Measurements from ENCODE around the gene ITGBL1. TPM values are rescaled to one million over a fixed set of nuclear protein-coding genes. Genes with fewer than 3 reads are reported as not detected.

ITGBL1 gene
- total and polyA plus RNA-seq, 2 of the 4 experiments (the other 2 are of a cell fraction) = 22.2 to 24.2 TPM

GRCh38 chr13:101423872-101424271, 28.6 kb upstream of the ITGBL1 start:
- H4K8ac ChIP-seq (ENCODE audit: low read depth in 2 of 2, low read length in 2 of 2) = no peak overlapping the region
- no peaks in the 10 kb centered on the region for H3K9me1 ChIP-seq (ENCODE audit: insufficient read depth, low read length)
- H2BK20ac ChIP-seq (ENCODE audit: low read depth, low read length) = no peak overlapping the region
- H4K91ac ChIP-seq (ENCODE audit: insufficient read depth, low read depth, low read length) = no peak overlapping the region
- in situ Hi-C loops (cut with MboI; ENCODE audit: low sequenced_read_pairs) = no loop called here
- H3K4ac ChIP-seq (ENCODE audit: low read depth, low read length) = no peak overlapping the region
- no peak overlapping the region for H2BK15ac ChIP-seq (ENCODE audit: low read depth, low read length)
- H2BK120ac ChIP-seq (ENCODE audit: low read depth, low read length) = no peak overlapping the region
- H3K23ac ChIP-seq (ENCODE audit: low read depth, low read length) = no peak overlapping the region
- no peak overlapping the region for H3K56ac ChIP-seq (ENCODE audit: extremely low read depth, insufficient read depth, low read length)
- H2AFZ ChIP-seq (replicated peaks; ENCODE audit: low read length, poor library complexity) = no peak overlapping the region
- no peaks in the 10 kb centered on the region for H3K27me3 ChIP-seq (ENCODE audit: control insufficient read depth, insufficient read depth, low read length)
- no peaks in the 10 kb centered on the region for H3K79me1 ChIP-seq (ENCODE audit: low read depth in 1 of 2, low read length in 2 of 2)
- CTCF ChIA-PET = no interaction called here
- H4K5ac ChIP-seq (ENCODE audit: low read depth, low read length) = no peak overlapping the region
- no CpG with 5 or more reads among the region's 2 CpGs for WGBS, 2 experiments (ENCODE audit: extremely low coverage in 2 of 2, insufficient read length in 1 of 2)
- no peak for ATAC-seq (ENCODE audit: low read depth)
- no peak overlapping the region for H3K9ac ChIP-seq (ENCODE audit: low read depth, low read length)
- BruUV-seq (replicated peaks) = no TSS peak
- no peak overlapping the region for H3K14ac ChIP-seq (replicated peaks; ENCODE audit: low read depth, low read length)
- no peak overlapping the region for H3K27ac ChIP-seq (ENCODE audit: insufficient read depth, low read length)
- H2AK9ac ChIP-seq (replicated peaks; ENCODE audit: low read depth, low read length, poor library complexity) = no peak overlapping the region
- H3K4me2 ChIP-seq (ENCODE audit: low read depth, low read length) = no peak overlapping the region
- H2AK5ac ChIP-seq (ENCODE audit: low read depth, low read length) = no peak overlapping the region
- POLR2A ChIA-PET (ENCODE audit: unreplicated experiment) = no interaction called here
- no peak overlapping the region for H3K18ac ChIP-seq (ENCODE audit: low read depth, low read length)
- no peaks in the 10 kb centered on the region for H4K20me1 ChIP-seq (ENCODE audit: insufficient read depth, low read length)
- dilution Hi-C loops (cut with HindIII; ENCODE audit: low sequenced_read_pairs, unreplicated experiment) = no loop called here
- no peak for TF ChIP-seq CEBPB (IDR thresholded peaks at IDR 0.05; ENCODE audit: low read depth, low read length)
- H3K9me3 ChIP-seq (ENCODE audit: control insufficient read depth, insufficient read depth, low read length) = no peaks in the 10 kb centered on the region
- no peaks in the 10 kb centered on the region for H3K4me1 ChIP-seq (ENCODE audit: control insufficient read depth, insufficient read depth, low read length)
- H3K36me3 ChIP-seq (ENCODE audit: control insufficient read depth, insufficient read depth, low read length) = no peaks in the 10 kb centered on the region
- no peak for DNase-seq
- no peak overlapping the region for H2BK5ac ChIP-seq (ENCODE audit: low read depth, low read length, poor library complexity, severe bottlenecking)
- no peak overlapping the region for H3K4me3 ChIP-seq (ENCODE audit: insufficient read depth, low read depth, low read length)
- intact Hi-C loops (cut with micrococcal nuclease) = no loop called here

Measured in IMR-90 (cell line).